ENCODE results near the gene MAMSTR. TPM values are rescaled to one million over a fixed set of nuclear protein-coding genes. Genes with fewer than 3 reads are reported as not detected.
A peak's percentile ranks its signal among the peaks of the same experiment; 100 is the strongest.
"Not testable (repeated sequence)": the region's sequence is repeated elsewhere in the genome, so short reads cannot be mapped to it uniquely, and the experiment has no call there.

The MAMSTR gene
- polyA plus RNA-seq, 5 donors = 4.3 to 11.8 (median 4.6) TPM

- DNase-seq = no peak
Observed at GRCh38 chr19:48689449-48689848, 30.1 kb downstream of the MAMSTR start.

- DNase-seq = no peak
Observed at GRCh38 chr19:48687776-48688175, 31.7 kb downstream of the MAMSTR start.

- not testable (repeated sequence) for DNase-seq
Observed at GRCh38 chr19:48686637-48687036, 32.9 kb downstream of the MAMSTR start.

GRCh38 chr19:48686088-48686487, 33.4 kb downstream of the MAMSTR start:
- no peak for DNase-seq

GRCh38 chr19:48685583-48685982, 33.9 kb downstream of the MAMSTR start:
- no peak for DNase-seq

GRCh38 chr19:48683349-48683748, 36.2 kb downstream of the MAMSTR start:
- peak; percentile 48 to 61 for DNase-seq

GRCh38 chr19:48681127-48681470, 38.4 kb downstream of the MAMSTR start:
- DNase-seq = no peak

- no peak for DNase-seq
Observed at GRCh38 chr19:48680436-48681126, 38.9 kb downstream of the MAMSTR start.

GRCh38 chr19:48680006-48680405, 39.5 kb downstream of the MAMSTR start:
- not testable (repeated sequence) for DNase-seq

- DNase-seq = no peak
Observed at GRCh38 chr19:48678201-48678600, 41.3 kb downstream of the MAMSTR start.

- no peak for DNase-seq
Observed at GRCh38 chr19:48676887-48677286, 42.6 kb downstream of the MAMSTR start.

- no peak for DNase-seq
Observed at GRCh38 chr19:48676487-48676886, 43.0 kb downstream of the MAMSTR start.

GRCh38 chr19:48674921-48675824, 44.4 kb downstream of the MAMSTR start:
- peak; percentile 61 to 74 for DNase-seq

GRCh38 chr19:48674216-48674809, 45.2 kb downstream of the MAMSTR start:
- no peak for DNase-seq

- no peak for DNase-seq
Observed at GRCh38 chr19:48673436-48674100, 46.0 kb downstream of the MAMSTR start.

- no peak for DNase-seq
Observed at GRCh38 chr19:48672994-48673393, 46.5 kb downstream of the MAMSTR start, which contains the start of gene NTN5. Gene NTN5 (minus strand): TSS chr19:48673017. CDS start chr19:48670986, 2,031 bp downstream.

GRCh38 chr19:48671446-48671995, 48.0 kb downstream of the MAMSTR start:
- no peak for DNase-seq

GRCh38 chr19:48670699-48671445, 48.7 kb downstream of the MAMSTR start:
- DNase-seq = no peak

- no peak for DNase-seq
Observed at GRCh38 chr19:48669903-48670668, 49.4 kb downstream of the MAMSTR start.

GRCh38 chr19:48668761-48669160, 50.8 kb downstream of the MAMSTR start:
- DNase-seq = no peak

Measured in right lung (tissue), 5 donors.